Fibroblast of lung (primary cell): ENCODE measurements around the gene GALNT12. TPM values are rescaled to one million over a fixed set of nuclear protein-coding genes. Genes with fewer than 3 reads are reported as not detected.

ENCODE experiments used
- DNase-seq, 2 donors: peaks; one replicate each; pipeline versions ENCODE4 v3.0.0 to v3.0.0-alpha.2; 2010; ENCODE audit warnings: low read depth in 2 of 2
- H2AFZ ChIP-seq: 2 replicates; pipeline ENCODE4 v1.5.1; 2012; ENCODE audit warnings: low read length, control low read depth, inconsistent platforms
- H3K27ac ChIP-seq: 2 replicates; pipeline ENCODE4 v1.5.1; 2011; ENCODE audit warnings: low read length, control low read depth; ENCODE audit not compliant: insufficient read depth
- H3K27me3 ChIP-seq: 2 replicates; pipeline ENCODE4 v1.5.1; 2011; ENCODE audit warnings: mild to moderate bottlenecking, low read length; ENCODE audit not compliant: control insufficient read depth, insufficient read depth
- H3K36me3 ChIP-seq: 2 replicates; pipeline ENCODE4 v1.5.1; 2011; ENCODE audit warnings: low read length; ENCODE audit not compliant: control insufficient read depth, insufficient read depth
- H3K4me1 ChIP-seq: 2 replicates; pipeline ENCODE4 v1.5.1; 2011; ENCODE audit warnings: low read length; ENCODE audit not compliant: control insufficient read depth, insufficient read depth; ENCODE audit errors: extremely low read depth
- H3K4me2 ChIP-seq: 2 replicates; pipeline ENCODE4 v1.5.1; 2011; ENCODE audit warnings: low read length, control low read depth; ENCODE audit not compliant: insufficient read depth; ENCODE audit errors: extremely low read depth
- H3K4me3 ChIP-seq, 4 experiments: fragments of 200-600 bp in 1 of 4; sonication (generic) in 1 of 4; replicated peaks in 1 of 4; 2 replicates each; pipeline ENCODE4 v1.5.1; 2011 to 2016; ENCODE audit warnings: low read length in 4 of 4, low read depth in 3 of 4, mild to moderate bottlenecking in 3 of 4, control low read depth in 2 of 4, inconsistent platforms in 1 of 4, mixed read lengths in 1 of 4; ENCODE audit not compliant: insufficient read depth in 1 of 4; ENCODE audit errors: control extremely low read depth in 1 of 4
- H3K79me2 ChIP-seq: 2 replicates; pipeline ENCODE4 v1.5.1; 2012; ENCODE audit warnings: mild to moderate bottlenecking, low read length, inconsistent platforms; ENCODE audit not compliant: control insufficient read depth, insufficient read depth
- H3K9ac ChIP-seq: 2 replicates; pipeline ENCODE4 v1.5.1; 2011; ENCODE audit warnings: mild to moderate bottlenecking, low read length, control low read depth; ENCODE audit not compliant: insufficient read depth
- H3K9me3 ChIP-seq: 2 replicates; pipeline ENCODE4 v1.5.1; 2012; ENCODE audit warnings: low read depth, low read length; ENCODE audit not compliant: control insufficient read depth, insufficient read depth
- H4K20me1 ChIP-seq: 2 replicates; pipeline ENCODE4 v1.5.1; 2011; ENCODE audit warnings: low read length; ENCODE audit not compliant: control insufficient read depth, insufficient read depth; ENCODE audit errors: extremely low read depth
- CTCF ChIP-seq, 2 donors: IDR thresholded peaks in 1 of 2; conservative IDR thresholded peaks in 1 of 2; 1 replicate in 1 of 2; 2 replicates in 1 of 2; pipeline ENCODE4 v1.5.1; 2011 to 2012; ENCODE audit warnings: low read length in 2 of 2, control low read depth in 1 of 2, inconsistent platforms in 1 of 2, low read depth in 1 of 2, mild to moderate bottlenecking in 1 of 2
- EZH2 ChIP-seq: IDR thresholded peaks from 2 replicates; pipeline ENCODE4 v1.5.1; 2012; ENCODE audit warnings: low read length, control low read depth, mild to moderate bottlenecking; ENCODE audit errors: missing control alignments
- polyA plus RNA-seq, 2 donors: library from polyadenylated mRNA; depleted of rRNA in 1 of 2; stranded (reverse) in 1 of 2; unstranded in 1 of 2; fragments of >200 nt; gene quantifications; 2 replicates each; pipeline ENCODE4 v1.2.1, GENCODE V29; 2011 to 2012; ENCODE audit warnings: missing spikeins in 1 of 2
- total RNA-seq: library from RNA; depleted of rRNA; stranded (reverse); fragments of >200 nt; gene quantifications from 2 replicates; pipeline ENCODE4 v1.2.1, GENCODE V29; 2014

GALNT12 gene
- total and polyA plus RNA-seq, 2 donors (not counting 1 experiment from before 2014, with no cell fraction given): 9.4 to 18.2 TPM

DNA sequence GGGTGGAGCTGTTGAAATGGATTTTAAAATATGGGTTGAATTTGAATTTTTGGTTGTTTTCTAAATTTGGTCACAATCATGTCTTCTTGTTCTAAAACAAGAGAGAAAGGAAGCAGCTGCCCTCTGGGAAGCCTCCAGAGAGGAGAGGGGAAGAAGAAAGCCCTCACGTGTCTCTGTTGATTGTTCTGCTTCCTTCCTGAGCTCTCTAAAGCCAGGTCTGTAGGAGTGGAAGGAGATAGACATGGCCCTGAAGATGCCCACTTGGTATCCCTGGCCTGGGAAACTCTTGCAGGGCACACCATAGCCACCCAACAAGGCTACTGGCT is 59.6 kb downstream of the GALNT12 start:
- no peaks in the 10 kb centered on the region for H3K9me3 ChIP-seq
- TF ChIP-seq CTCF (conservative IDR thresholded peaks at IDR 0.05 in 1 of 2, IDR thresholded peaks at IDR 0.05 in 1 of 2; ENCODE audit: low read depth in 1 of 2, low read length in 2 of 2): no peak
- no peak for TF ChIP-seq EZH2
- H3K4me1 ChIP-seq: peaks cover 19% of the 10 kb centered on the region
- no peaks in the 10 kb centered on the region for H3K36me3 ChIP-seq
- H3K27me3 ChIP-seq: no peaks in the 10 kb centered on the region
- no peaks in the 10 kb centered on the region for H3K79me2 ChIP-seq
- H3K9ac ChIP-seq: no peak overlapping the region
- H4K20me1 ChIP-seq: no peaks in the 10 kb centered on the region
- DNase-seq: no peak
- no peak overlapping the region for H3K4me3 ChIP-seq
- no peak overlapping the region for H3K27ac ChIP-seq
- no peak overlapping the region for H3K4me2 ChIP-seq
- H2AFZ ChIP-seq: no peak overlapping the region

DNA sequence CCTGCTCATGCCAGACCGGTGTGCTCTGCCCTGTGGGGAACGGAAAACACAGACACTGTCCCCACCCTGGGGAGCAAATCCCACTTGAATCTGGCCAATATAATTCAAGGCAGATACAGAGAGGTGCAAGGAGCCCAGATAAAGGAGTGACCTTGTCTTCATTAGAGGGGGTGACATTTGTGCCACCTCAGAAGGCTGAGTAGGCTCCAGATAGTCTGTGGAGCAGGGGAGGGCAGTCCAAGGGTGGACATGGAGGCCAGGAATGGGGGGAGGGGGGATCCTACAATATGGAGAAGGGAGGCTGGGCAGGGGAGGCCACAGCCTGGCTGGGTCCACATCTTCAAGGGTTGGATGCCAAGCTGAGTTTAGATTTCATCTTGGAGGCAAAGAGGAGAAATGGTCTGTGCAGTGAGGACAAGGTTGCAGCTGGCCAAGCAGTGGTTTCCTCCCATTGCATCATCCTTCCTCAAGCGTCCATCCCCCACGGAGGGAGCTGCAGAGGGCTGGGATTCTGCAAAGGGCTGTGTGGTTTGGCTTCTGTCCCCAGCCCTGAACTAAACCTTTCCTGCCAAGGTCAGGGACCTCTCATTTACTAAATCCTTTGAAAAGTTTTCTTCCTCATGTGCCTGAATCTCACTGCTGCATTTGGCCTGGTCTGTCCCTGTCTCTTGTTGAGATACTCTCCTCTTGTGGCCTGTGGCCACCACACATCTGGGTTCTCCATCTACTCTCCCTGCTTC is 60.1 kb downstream of the GALNT12 start:
- no peaks in the 10 kb centered on the region for H3K27me3 ChIP-seq
- peak overlapping the region; percentile 38 for H3K4me2 ChIP-seq
- peak overlapping the region; percentile 36 for H3K27ac ChIP-seq
- peaks cover 19% of the 10 kb centered on the region for H3K4me1 ChIP-seq
- no peak overlapping the region for H2AFZ ChIP-seq
- DNase-seq: peak; percentile 88 to 99
- H3K9ac ChIP-seq: no peak overlapping the region
- no peak overlapping the region for H3K4me3 ChIP-seq
- no peaks in the 10 kb centered on the region for H3K36me3 ChIP-seq
- TF ChIP-seq EZH2 (no peak), CTCF (conservative IDR thresholded peaks at IDR 0.05 in 1 of 2, IDR thresholded peaks at IDR 0.05 in 1 of 2; ENCODE audit: low read depth in 1 of 2, low read length in 2 of 2) (no peak)
- no peaks in the 10 kb centered on the region for H3K9me3 ChIP-seq
- no peaks in the 10 kb centered on the region for H3K79me2 ChIP-seq
- H4K20me1 ChIP-seq: no peaks in the 10 kb centered on the region

DNA sequence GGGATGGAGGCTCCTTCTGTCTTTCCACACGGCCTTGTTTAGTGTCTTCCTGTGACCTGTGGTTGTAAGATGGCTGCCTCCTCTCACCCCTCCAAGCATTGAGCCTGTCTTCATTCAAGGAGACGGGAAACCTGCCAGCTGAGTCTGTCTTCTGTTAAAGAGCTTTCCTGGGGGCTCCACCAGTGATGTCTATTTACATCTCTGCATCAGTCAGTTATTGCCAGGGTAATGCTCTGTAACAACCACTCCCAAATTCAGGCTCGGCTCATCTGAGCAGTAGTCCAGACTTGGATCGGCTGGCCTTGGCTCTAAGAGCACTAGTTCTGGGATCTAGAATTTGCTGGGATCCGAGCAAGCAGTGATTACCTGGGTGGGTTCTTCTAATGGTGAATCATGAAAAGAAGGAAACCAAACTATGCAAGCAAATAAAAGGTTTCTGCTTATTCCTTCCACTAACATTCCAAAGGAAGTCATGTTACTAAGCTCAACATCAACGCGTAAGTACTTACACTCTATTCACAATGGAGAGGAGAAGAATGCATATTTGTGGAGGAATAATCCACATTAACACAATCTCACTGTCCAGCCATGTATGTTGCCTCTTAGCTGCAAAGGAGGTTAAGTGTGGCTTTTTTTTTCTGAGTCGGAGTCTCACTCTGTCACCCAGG is 61.7 kb downstream of the GALNT12 start:
- Histone ChIP-seq H3K36me3 (no peaks in the 10 kb centered on the region), H3K9me3 (no peaks in the 10 kb centered on the region), H3K4me1 (peaks cover 17% of the 10 kb centered on the region), H4K20me1 (no peaks in the 10 kb centered on the region), H3K4me3 (no peak overlapping the region), H3K27me3 (no peaks in the 10 kb centered on the region), H3K9ac (no peak overlapping the region), H2AFZ (no peak overlapping the region), H3K79me2 (no peaks in the 10 kb centered on the region), H3K27ac (no peak overlapping the region), H3K4me2 (no peak overlapping the region)
- TF ChIP-seq EZH2 (no peak), CTCF (conservative IDR thresholded peaks at IDR 0.05 in 1 of 2, IDR thresholded peaks at IDR 0.05 in 1 of 2; ENCODE audit: low read depth in 1 of 2, low read length in 2 of 2) (no peak)
- peak in 1 of 2 donors; percentile 41 for DNase-seq
